NCI-H1417 treated with DMSO at 0.1 percent for 48 hours (cell line): Measurements from ENCODE around the gene ZNF135.

Experiments
- DNase-seq: peaks from one replicate; lab custom pipeline; 2025; lab: John Stamatoyannopoulos, UW

The ZNF135 gene

DNA sequence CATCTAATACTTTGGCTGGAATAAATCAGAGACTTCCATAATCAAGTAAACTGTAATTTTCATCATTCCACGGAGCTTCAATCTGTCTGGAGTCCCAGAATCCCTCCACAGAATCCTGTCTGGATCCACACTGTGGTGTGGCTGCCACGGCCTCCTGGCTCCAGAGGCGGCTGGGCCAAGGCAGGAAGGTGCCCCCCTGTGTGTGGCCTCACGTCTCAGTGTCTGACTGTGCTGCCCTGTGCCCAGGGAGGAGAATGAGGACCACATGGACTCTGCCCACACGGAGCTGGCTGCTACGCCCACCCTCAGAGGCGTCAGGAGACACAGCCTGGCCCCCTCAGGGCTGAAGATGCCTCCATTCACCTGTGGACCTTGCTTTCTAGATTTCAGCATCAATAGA, 12.2 kb upstream of the ZNF135 start:
- DNase-seq = no peak

DNA sequence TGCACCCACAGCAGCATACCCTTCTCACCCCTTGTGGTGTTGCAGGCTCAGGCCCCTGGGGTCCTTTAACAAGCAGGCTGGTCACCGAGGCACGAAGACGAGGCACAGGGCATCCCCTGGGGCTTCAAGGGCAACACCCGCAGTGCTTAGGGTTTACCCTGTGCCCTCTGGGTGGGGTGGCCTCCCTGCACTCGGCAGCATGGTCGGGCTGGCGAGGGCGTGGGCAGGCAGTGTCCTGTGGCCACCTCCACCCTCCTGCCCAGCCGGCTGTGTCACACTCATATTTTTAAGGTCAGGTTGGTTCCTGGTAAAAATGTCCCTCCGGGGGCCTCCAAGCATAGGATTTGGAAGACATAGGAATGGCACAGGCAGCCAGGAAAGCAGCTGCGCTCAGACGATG, 11.4 kb upstream of the ZNF135 start:
- DNase-seq = no peak

DNA sequence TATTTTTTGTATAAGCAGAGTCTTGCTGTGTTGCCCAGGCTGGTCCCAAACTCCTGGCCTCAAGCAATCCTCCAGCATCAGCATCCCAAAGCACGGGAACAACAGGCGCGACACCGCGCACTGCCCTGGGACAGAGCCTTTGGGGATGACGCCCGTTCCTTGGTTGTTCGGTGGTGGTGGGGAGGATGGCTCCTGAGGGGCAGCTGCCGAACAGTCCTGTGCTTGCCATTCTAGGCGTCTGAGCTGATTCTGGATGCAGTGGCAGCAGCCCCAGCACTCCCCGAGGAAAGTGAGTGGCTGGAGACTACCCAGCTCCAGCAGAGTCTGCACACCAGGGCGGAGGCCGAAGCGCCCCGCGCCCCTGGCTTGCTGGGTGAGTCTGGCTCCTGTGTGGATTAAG, 6.8 kb upstream of the ZNF135 start:
- DNase-seq = no peak

DNA sequence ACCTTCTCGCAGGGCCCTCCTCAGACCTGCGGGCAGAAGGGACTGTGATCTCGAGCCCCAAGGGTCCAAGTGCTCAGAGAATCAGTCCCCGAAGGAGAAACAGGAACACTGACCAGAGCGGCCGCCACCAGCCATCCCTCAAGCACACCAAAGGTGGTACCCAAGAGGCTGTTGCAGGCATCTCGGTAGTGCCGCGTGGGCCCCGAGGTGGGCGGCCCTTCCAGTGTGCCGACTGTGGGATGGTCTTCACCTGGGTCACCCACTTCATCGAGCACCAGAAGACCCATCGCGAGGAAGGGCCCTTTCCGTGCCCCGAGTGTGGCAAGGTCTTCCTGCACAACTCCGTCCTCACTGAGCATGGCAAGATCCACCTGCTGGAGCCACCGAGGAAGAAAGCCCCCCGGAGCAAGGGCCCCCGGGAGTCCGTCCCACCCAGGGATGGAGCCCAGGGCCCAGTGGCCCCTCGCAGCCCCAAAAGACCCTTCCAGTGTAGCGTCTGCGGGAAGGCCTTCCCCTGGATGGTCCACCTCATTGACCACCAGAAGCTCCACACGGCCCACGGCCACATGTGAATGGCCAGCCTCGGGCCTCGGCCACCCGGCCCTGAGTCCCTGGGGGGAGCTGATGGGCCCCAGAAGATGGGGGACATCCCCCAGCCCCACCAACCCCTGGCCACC, 5.5 kb upstream of the ZNF135 start:
- DNase-seq = no peak

DNA sequence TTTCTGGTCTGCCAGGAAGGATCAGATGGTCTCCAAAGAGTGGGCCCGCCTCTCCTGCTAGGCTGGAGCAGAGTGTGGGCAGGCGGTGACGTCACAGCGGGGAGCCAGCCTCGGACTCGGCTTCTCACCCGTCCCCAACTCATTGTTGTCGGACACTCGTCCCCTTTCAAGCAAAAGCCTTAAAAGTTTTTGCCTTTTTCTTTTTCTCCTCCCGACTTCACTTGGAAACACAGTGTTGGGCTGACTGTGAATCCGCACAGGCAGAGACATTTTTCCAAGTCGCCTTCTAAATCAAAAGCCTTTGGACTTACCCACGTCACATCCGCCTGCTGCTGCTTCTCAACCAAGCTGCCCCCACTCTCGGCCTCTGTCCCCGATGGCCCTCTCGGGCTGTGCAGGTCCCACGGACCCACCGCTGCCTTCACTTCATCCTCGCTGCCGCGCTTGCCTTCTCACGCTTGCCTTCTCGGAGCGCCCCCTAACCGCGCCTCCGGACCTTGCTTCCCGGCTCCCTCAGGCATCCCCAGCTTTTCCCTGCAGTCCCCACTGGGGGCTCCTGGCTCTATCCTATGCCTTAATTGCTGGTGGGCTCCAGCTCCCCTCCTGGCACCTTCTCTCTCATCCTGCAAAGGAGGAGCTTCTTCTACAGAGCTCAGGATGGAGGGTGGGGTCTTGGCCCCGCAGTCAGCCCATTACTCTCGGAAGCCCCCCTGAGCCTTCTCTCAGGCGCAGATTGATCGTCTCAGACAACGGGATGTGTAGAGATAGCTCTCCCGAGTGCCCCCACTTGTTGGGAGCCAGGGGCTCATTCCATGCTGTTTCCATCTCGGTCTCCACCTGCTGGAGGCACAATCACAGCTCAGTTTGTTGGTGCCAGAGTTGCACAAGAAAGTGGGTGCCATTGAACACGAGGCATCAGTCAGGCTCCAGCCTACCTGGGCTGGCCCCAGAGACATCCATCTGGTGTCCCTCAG, 3.9 kb upstream of the ZNF135 start:
- no peak for DNase-seq

DNA sequence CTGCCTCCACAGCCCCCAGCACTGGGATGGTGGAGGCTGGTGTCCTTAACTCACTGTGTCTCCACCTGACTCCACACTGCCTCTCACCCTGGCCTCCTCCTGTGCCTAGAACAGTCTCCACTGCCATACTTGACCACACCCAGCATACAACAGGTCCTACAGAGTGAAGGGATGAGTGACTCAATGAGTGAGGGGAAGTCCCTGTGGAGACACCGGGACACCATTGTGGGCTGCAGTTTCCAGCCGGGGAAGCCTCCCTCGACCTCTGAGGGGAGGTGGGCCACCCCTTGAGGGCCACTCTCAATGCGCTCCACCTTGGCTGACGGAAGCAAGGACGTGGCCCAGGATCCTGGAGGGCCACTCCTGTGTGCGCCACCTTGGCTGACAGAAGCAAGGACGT, 2.8 kb upstream of the ZNF135 start:
- DNase-seq = no peak

DNA sequence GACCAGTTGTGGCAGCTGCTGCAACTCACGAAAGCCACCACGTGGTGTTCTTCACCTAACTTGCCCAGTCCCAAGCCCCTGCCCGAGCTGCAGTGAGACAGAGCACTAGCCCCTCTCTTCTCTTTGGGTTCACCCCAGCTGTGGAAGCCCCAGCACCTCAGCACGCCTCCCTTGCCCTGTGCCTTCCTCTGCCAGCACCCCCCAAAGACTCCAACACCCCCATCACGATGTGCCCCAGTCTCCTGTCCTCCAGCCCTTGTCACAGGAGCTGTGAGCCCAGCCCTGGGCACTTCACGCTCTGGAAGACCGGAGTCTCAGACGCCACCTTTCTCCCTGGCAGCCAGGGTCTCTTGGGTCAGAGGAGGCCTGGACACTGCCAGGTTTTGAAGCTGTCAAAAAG, 2.2 kb upstream of the ZNF135 start:
- no peak for DNase-seq

DNA sequence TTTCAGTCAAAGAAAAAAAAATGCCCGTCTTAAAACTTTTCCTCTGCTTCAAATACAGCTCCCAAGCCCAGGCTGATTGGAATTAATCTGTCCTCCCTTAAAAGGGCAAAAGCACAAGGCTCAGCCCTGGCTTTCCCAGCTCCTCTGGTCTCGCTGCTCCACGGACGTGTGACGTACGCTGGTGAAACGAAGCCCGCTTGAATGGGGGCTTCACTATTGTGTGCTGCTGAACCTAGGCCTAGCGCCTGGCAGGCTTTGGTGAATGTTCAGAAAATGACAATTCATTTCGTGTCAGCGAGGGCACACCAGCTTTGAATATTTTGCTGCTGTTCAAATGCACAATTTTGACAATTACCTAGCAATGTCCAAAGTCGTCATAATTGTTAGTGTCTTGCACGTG, 615 bp upstream of the ZNF135 start:
- no peak for DNase-seq

DNA sequence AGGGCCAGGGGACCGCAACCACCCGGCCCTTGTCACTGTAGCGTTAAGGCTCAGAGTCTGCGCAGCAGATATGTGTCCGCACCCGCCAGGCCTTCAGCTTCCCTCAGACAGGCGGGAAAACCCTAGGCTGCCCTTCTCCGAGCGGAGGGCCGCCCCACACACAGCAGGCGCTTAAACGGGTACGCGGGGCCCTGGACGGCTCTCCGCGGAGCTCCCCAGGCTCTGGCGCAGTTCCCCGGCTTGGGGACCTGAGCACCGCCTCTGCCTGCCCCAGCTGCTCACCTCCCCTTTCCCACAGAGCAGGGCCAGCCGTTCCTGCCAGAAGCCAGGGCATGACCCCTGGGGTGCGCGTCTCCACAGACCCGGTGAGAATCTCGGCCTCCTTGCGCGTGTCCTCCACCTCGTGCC, 593 bp downstream of the ZNF135 start:
- DNase-seq = no peak

DNA sequence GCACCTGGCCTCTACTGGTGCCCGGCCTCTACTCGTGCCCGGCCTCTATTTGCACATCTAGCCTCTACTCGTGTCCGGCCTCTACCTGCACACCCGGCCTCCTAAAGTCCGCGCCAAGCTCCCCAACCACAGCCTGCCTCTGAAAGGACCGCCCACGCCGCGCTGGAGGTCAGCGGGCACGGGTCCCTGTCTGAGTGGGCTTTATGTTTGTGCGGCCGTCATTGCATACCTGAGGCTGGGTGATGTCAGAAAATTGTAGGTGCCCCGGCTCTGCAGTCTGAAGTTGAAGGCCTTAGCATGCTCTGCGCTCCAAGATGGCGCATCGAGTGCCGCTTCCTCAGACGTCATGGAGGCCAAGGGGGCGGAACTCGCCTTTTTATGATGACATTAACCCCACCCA, 1.1 kb downstream of the ZNF135 start:
- DNase-seq = no peak

DNA sequence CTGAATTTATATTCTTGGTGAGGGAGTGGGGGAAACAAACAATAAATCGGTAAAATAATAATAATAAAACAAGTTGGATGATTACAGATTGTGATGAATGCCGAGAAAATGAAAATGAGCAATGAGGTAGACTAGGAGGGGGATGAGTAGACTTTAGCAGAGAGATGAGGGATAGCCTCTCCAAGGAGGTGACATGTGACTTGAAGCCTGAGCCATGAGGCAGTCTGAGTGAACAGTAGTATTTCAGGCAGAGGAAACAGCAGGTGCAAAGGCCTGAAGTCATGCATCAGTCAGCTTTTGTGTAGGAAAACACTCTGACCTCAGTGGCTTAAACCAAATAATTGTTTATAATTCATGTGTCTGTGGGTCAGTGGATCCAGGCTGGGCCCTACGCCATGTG, 4.6 kb downstream of the ZNF135 start:
- DNase-seq = no peak

DNA sequence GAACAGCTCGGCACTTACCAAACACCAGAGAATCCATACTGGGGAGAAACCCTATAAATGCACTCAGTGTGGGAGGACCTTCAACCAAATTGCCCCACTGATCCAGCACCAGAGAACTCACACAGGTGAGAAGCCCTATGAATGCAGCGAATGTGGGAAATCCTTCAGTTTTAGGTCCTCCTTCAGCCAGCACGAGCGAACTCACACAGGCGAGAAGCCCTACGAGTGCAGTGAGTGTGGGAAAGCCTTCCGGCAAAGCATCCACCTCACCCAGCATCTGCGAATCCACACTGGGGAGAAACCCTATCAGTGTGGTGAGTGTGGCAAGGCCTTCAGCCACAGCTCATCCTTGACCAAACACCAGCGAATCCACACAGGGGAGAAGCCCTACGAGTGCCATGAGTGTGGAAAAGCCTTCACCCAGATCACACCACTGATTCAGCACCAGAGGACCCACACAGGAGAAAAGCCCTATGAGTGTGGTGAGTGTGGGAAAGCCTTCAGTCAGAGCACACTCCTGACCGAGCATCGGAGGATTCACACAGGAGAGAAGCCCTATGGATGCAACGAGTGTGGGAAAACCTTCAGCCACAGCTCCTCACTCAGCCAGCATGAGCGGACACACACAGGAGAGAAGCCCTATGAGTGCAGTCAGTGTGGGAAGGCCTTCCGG, 8.3 kb downstream of the ZNF135 start:
- no peak for DNase-seq

DNA sequence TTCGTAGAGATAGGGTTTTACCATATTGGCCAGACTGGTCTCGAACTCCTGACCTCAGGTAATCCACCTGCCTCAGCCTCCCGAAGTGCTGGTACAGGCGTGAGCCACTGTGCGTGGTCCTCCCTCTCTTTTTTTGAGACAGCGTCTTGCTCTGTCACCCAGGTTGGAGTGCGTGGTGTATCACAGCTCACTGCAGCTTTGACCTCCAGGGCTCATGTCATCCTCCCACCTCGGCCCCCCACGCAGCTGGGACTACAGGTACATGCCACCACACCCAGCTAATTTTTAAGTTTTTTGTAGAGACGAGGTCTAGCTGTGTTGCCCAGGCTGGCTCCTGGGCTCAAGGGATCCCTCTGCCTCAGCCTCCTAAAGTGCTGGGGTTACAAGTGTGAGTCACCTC, 20.7 kb downstream of the ZNF135 start:
- DNase-seq = no peak

DNA sequence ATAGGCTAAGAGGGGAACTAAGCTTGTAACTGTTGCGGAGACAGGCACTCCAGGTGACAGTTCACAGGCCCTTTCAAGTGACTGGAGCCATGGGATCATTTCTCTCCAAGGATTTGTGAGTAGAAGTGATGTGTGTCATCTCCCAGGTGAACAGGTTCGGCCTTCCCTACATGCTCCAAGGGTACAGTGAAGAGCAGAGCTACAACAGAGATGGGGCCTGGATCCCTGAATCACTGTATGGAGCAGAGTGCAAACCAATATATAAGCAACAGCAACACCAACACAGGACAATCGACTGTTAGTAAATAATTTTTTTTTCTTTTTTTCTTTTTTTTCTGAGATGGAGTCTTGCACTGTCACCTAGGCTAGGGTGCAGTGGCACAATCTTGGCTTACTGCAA, 23.9 kb downstream of the ZNF135 start:
- DNase-seq = no peak

DNA sequence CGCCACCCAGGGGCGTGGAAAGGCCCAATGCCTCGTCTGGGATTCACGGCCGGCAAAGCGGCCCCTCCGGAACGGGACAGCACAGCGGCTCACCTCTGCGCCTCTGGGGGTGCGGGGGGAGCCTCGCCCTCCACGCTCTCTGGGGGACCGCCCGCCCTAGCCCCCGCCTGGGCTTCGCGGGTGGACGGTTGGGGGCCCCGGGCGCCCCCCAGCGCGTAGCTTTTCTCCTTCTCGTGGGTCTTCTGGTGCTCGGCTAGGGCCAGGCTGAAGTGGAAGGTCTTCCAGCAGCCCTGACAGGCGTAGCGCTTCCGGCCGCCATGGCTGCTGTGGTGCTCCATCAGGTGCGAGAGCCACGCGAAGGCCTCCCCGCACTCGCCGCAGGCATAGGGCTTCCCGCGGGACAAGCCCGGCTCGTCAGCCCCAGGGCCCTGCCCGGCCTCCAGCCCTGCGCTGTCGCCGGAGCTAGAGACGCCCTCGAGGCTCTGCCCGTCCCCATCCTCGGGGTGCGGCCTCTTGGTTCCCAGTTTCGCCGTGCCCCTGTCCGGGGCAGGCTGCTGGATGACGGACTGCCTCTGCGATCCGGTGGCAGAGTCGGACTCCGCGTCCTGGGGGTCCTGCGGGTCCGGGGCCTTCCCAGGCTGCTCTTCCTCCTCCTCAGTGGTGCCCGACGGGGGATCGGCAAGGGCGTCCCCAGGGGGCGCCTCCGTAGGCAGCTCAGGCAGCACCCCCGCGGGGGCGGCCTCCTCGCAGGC, 25.7 kb downstream of the ZNF135 start:
- no peak for DNase-seq

DNA sequence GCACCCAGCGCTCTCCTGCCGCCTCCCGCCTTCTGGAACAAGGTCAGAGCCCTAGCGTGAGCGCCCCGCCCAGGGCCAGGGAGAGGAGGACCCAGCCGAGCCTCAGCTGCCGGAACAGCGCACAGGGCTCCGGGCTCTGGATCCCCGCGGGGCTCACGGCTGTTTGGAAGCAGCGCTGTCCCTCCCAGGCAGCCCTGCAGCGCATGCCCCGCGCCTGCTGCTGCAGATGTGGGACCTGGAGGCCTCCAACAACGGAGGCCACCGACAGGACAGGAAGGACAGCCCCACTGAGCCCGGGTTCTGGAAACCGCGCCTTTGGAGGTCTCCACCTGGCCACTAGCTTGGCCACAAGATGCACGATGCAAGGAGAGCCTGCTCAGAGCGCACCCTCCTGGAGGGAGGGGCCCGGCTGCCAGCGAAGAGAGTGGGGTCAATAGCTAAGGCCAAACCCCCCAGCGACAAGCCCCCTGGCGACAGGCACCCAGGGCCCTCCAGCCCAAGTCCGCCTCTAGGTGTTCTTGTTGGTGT, 26.3 kb downstream of the ZNF135 start:
- no peak for DNase-seq

DNA sequence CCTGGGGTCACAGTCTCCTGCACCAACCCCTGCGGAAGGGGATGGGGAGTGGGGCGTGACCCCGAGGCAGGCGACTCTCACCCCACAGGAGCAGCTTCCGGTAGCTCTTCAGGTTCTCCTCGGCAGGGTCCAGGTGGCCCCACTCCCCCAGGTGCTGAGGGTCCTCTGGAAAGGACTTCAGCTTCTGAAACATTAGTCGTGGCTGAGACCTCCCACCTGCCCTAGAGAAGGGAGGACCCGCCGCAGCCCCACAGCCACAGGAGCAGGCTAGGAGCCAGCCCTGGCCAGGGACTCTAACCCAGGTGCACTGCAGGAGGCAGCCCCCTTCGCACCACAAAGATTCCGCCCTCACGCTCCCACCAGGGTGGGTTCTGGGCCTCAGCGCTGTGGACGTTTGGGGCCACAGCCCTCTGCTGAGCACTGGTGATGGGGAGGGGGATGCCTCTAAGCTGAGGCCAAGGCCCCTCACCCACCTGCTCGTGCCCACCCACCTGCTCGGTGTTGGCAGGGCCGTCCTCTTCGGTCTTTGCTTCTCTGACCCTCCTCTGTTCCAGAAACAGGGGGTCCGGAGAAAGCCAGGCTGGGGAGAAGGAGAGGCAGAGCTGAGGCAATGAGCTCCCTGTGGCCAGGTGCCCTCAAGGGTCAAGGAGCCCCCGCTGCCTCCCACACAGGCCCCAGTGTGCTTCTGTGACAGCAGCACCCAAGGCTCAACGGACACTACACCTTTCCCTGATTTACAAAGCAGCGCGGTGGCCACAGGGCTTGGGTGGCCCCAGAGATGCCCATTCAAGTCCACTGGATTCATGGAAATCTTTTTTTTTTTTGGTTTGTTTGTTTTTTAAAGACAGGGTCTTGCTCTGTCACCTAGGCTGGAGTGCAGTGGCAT, 28.0 kb downstream of the ZNF135 start:
- DNase-seq = no peak

DNA sequence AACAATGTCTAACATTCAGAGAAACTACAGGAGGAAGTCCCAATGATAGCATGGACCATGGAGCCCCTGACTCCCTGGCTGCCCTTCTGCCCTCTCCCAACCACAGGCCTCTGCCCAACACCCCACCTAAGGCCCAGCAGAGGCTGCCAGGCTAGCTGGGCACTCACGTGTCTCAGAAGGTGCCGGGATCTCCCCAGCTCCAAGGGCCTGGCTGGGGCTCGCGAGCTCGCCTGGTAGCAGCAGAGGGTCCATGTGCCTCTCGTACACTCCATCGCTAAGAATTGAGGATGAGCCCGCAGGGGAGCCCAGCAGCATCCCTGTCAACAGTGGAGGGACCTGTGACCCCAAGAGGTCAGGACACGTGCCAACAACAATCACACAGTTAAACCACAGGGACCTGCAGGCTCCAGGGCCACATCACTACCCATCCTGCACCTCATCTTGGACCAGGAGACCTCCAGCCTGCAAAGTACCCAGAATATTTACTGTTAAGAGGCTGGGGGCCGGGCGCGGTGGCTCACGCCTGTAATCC, 29.5 kb downstream of the ZNF135 start:
- DNase-seq = no peak

DNA sequence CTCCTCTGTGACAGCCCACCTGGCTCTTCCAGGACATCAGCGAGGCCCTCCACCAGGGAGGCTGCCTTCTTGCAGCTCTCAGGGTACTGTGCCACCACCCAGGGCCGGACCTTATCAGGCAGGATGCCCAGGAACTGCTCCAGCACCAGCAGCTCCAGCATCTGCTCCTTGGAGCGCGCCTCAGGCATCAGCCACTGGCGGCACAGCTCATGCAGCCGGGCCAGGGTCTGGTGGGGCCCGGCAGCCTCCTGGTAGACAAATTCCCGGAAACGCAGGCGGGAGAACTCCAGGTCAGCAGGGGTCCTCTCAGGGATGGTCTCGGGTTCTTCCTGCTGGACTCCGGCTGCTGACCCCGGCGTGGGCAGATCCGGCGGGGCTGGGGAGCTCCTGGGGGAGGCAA, 30.8 kb downstream of the ZNF135 start:
- no peak for DNase-seq

DNA sequence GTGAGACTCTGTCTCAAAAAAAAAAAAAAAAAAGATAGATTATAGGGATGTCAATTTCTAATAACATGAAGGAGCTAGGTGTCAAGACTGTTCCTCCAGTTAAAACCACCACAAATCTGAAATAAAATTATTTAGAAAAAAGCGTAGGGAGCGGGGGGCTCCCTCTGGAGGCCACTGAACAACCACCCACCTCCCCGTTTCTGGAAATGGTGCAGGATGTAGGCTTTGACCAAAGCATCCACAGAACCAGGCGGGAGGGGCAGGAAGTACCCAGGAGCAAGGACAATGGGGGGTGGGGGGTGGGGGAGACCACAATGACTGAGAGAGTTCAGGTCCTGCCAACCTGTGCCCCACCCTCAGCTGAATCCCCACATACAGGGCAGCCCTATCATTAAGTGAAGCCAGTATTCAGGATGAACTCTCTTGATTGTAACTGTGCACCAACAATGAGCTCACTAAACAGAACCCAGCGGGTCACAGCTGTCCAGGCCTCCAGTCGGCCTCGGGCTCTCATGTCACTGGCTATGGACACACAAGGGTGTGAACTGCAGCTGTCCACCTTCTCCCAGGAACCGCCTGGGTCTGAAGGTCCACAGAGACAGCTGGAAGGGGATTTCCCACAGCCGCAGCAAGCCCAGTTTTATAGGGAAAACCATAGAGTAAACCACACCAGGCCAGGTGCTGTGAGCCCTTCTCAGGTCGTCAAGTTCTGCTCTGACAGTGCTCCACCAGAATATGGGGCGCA, 32.3 kb downstream of the ZNF135 start:
- DNase-seq = no peak
